Activated naive CD4-positive, alpha-beta T cell treated with anti-CD3 and anti-CD28 coated beads, Interleukin-2, amount 50 U/mL, for 24 hours (primary cell): ENCODE measurements around the gene NOX3.
A peak's percentile ranks its signal among the peaks of the same experiment; 100 is the strongest.

Experiments
- H3K27ac Mint-ChIP-seq: one replicate; pipeline ENCODE4 v1.8.0; 2021; ENCODE audit warnings: mild to moderate bottlenecking, mixed read lengths
- H3K27me3 Mint-ChIP-seq: one replicate; pipeline ENCODE4 v1.8.0; 2021; ENCODE audit warnings: mixed read lengths
- H3K36me3 Mint-ChIP-seq: one replicate; pipeline ENCODE4 v1.8.0; 2021; ENCODE audit warnings: mixed read lengths
- H3K4me1 Mint-ChIP-seq: one replicate; pipeline ENCODE4 v1.8.0; 2021; ENCODE audit warnings: mixed read lengths
- H3K4me3 Mint-ChIP-seq: one replicate; pipeline ENCODE4 v1.8.0; 2021; ENCODE audit warnings: mild to moderate bottlenecking, mixed read lengths
- H3K9me3 Mint-ChIP-seq: one replicate; pipeline ENCODE4 v1.8.0; 2021; ENCODE audit warnings: mixed read lengths

The NOX3 gene

GRCh38 chr6:155424181-155424580 is 31.5 kb downstream of the NOX3 start:
- Mint-ChIP-seq H3K9me3 (no peaks in the 10 kb centered on the region), H3K36me3 (no peaks in the 10 kb centered on the region), H3K27me3 (no peaks in the 10 kb centered on the region), H3K27ac (no peak overlapping the region), H3K4me1 (peaks cover 27% of the 10 kb centered on the region), H3K4me3 (no peak overlapping the region)

- peak overlapping the region; percentile 0 for H3K27ac Mint-ChIP-seq
- H3K36me3 Mint-ChIP-seq = no peaks in the 10 kb centered on the region
- peaks cover 42% of the 10 kb centered on the region for H3K4me1 Mint-ChIP-seq
- no peaks in the 10 kb centered on the region for H3K9me3 Mint-ChIP-seq
- H3K27me3 Mint-ChIP-seq = no peaks in the 10 kb centered on the region
- H3K4me3 Mint-ChIP-seq = no peak overlapping the region
Measured at GRCh38 chr6:155422635-155423034, 33.0 kb downstream of the NOX3 start.

GRCh38 chr6:155420492-155420891 is 35.1 kb downstream of the NOX3 start:
- no peaks in the 10 kb centered on the region for H3K9me3 Mint-ChIP-seq
- peak overlapping the region; percentile 15 for H3K4me3 Mint-ChIP-seq
- no peaks in the 10 kb centered on the region for H3K36me3 Mint-ChIP-seq
- H3K27ac Mint-ChIP-seq = peak overlapping the region; percentile 90
- peaks cover 57% of the 10 kb centered on the region for H3K4me1 Mint-ChIP-seq
- H3K27me3 Mint-ChIP-seq = no peaks in the 10 kb centered on the region

- peak overlapping the region; percentile 99 for H3K27ac Mint-ChIP-seq
- H3K4me3 Mint-ChIP-seq = peak overlapping the region; percentile 74
- peaks cover 51% of the 10 kb centered on the region for H3K4me1 Mint-ChIP-seq
- no peaks in the 10 kb centered on the region for H3K9me3 Mint-ChIP-seq
- no peaks in the 10 kb centered on the region for H3K36me3 Mint-ChIP-seq
- H3K27me3 Mint-ChIP-seq = no peaks in the 10 kb centered on the region
Measured at GRCh38 chr6:155419161-155419560, 36.5 kb downstream of the NOX3 start.

DNA sequence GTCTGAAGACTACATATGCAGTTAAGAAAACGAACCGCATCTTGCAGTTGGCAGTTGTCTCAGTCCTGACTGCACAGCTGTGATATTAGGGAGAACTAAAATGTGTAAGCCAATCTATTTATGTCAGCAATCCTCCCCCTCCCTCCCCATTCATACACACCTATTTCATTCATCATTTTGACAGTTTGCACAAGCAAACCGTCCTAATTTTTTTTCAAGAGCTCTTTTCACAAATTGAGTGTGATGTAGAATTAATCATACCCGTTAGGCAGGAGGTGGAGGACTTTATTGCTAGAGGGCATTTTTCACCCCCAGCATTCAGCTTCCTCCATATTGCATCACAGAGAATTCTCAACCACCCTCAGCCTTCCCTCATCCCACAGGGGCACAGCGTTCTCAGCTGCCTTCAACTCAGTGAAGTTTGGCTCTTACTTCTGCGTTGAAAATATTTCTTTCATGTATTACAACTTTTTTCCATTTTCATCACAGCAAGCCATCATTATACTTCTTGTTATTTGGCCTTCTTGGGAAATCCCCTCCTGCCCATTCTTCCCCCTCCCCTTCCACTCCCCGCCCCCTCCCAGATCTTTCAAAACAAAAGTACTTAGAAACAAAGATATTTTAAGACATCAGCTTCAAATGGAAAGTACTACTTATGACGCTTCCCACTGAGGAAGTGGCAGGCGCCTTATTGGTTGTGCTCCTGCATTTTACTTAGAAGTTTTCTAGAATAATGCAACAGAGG is 37.5 kb downstream of the NOX3 start:
- H3K4me3 Mint-ChIP-seq = peak overlapping the region; percentile 74
- no peaks in the 10 kb centered on the region for H3K36me3 Mint-ChIP-seq
- H3K9me3 Mint-ChIP-seq = peaks cover under 1% of the 10 kb centered on the region
- H3K4me1 Mint-ChIP-seq = peaks cover 48% of the 10 kb centered on the region
- no peaks in the 10 kb centered on the region for H3K27me3 Mint-ChIP-seq
- peak overlapping the region; percentile 99 for H3K27ac Mint-ChIP-seq

DNA sequence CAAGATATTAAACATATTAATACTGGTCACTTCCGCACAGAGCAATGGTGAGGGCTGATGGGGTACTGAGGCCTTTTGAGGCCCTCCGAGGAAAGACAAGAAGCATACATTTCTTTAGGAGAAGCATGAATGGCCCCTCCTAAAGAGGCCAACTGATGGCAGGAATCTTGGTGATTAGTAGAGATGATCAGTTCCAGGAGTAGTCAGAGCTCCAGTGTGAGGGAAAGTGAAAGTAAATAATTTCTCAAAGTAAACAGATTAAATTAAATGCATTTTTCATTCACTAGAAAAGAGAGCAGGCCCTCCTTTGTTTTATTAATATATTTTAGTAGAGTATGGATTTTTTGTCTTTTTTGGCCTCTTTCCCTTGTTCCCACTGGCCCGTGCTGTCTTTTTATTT is 38.2 kb downstream of the NOX3 start:
- Mint-ChIP-seq H3K36me3 (no peaks in the 10 kb centered on the region), H3K4me1 (peaks cover 48% of the 10 kb centered on the region), H3K27ac (peak overlapping the region; percentile 99), H3K9me3 (peaks cover 5% of the 10 kb centered on the region), H3K27me3 (no peaks in the 10 kb centered on the region), H3K4me3 (peak overlapping the region; percentile 74)

- H3K4me1 Mint-ChIP-seq = peaks cover 47% of the 10 kb centered on the region
- no peaks in the 10 kb centered on the region for H3K36me3 Mint-ChIP-seq
- H3K4me3 Mint-ChIP-seq = peak overlapping the region; percentile 15
- peaks cover 5% of the 10 kb centered on the region for H3K9me3 Mint-ChIP-seq
- H3K27ac Mint-ChIP-seq = peak overlapping the region; percentile 59
- no peaks in the 10 kb centered on the region for H3K27me3 Mint-ChIP-seq
Measured at GRCh38 chr6:155415953-155416352, 39.7 kb downstream of the NOX3 start.

DNA sequence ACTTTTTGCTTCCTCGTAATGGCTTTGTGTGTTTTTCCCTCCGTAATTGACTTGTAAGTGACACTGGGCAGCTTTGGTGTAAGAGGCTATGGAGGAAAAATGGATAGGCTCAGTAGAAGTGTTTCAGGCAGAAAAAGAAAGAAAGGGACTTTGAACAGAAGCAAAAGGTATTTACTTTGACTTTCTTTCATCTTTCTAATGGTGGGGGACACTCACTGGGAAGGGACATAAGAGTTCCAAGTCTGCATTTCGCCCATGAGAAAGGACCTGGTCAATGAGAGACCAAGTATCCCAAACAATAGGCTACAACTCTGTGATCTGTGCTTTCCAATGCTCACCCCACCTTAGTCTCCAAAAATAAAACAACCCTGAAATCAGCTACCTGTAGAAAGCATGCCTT is 41.6 kb downstream of the NOX3 start:
- Mint-ChIP-seq H3K36me3 (no peaks in the 10 kb centered on the region), H3K9me3 (peaks cover 5% of the 10 kb centered on the region), H3K4me1 (peaks cover 29% of the 10 kb centered on the region), H3K27ac (no peak overlapping the region), H3K27me3 (no peaks in the 10 kb centered on the region), H3K4me3 (no peak overlapping the region)

GRCh38 chr6:155412335-155412734 is 43.3 kb downstream of the NOX3 start:
- no peaks in the 10 kb centered on the region for H3K36me3 Mint-ChIP-seq
- no peak overlapping the region for H3K27ac Mint-ChIP-seq
- H3K4me1 Mint-ChIP-seq = peaks cover 12% of the 10 kb centered on the region
- H3K27me3 Mint-ChIP-seq = no peaks in the 10 kb centered on the region
- H3K9me3 Mint-ChIP-seq = peaks cover 5% of the 10 kb centered on the region
- no peak overlapping the region for H3K4me3 Mint-ChIP-seq

DNA sequence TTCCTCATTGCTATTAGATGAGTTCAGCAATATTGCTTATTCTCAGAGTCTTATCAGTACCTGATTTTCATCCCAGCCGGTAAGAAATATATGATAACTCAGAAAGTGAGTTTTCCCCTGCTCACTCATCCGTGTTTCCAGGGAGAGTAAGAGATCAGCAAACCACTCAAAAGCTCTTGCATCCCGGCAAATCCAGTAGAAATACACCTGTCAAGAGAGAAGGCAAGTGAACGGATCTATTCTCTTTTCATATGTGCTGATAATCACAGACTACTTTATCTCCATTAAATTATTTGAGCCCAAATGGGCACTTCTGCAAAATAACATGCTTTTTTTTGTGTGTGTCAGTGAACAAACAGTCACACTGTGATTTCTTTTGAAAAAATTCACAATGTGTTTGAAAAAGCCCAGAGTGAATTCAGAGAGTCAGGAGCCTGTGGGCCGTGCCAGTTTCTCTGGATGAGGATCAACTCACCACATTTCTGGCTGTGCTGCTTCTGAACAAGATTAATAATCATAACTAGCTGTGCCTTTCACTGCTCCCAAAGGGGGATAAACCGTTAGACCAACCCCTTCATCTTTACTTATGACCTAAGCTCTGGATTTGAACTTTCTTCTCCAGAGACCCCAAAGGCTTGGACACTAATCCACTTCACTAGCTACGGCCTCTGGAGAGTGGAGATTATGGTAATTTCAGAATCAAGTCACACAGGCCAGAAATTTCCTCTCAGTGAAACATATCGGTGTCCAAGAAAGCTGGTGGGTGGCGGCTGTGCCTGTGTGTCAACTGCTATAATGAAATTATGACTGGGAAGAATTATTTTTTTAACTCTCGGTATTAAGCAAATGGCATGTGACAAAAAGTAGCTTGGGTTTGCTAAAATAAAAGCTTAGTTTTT is 44.2 kb downstream of the NOX3 start:
- H3K4me3 Mint-ChIP-seq = no peak overlapping the region
- H3K36me3 Mint-ChIP-seq = no peaks in the 10 kb centered on the region
- H3K27ac Mint-ChIP-seq = no peak overlapping the region
- no peaks in the 10 kb centered on the region for H3K27me3 Mint-ChIP-seq
- H3K4me1 Mint-ChIP-seq = peaks cover 6% of the 10 kb centered on the region
- peaks cover 5% of the 10 kb centered on the region for H3K9me3 Mint-ChIP-seq

- no peaks in the 10 kb centered on the region for H3K27me3 Mint-ChIP-seq
- no peaks in the 10 kb centered on the region for H3K36me3 Mint-ChIP-seq
- no peaks in the 10 kb centered on the region for H3K4me1 Mint-ChIP-seq
- H3K4me3 Mint-ChIP-seq = no peak overlapping the region
- H3K27ac Mint-ChIP-seq = no peak overlapping the region
- H3K9me3 Mint-ChIP-seq = peaks cover 5% of the 10 kb centered on the region
Measured at GRCh38 chr6:155409391-155409790, 46.2 kb downstream of the NOX3 start.

DNA sequence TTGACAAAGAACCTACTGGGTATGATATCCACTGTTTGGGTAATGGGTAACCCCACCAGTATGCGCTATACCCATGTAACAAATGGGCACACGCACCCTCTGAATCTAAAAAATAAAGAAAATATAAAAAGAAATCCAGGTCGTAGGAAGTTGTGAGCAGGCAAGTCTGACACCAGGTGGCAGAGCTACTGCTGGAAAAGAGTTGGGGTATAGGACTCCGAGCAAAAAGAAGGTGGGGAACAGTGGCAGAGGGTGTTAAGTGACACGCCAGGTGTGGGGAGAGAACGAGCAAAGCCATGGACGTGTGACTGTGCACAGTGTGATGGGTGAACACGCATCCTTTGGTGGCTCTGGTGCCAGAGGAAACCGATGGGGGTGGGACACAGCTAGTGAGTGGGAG is 46.7 kb downstream of the NOX3 start:
- Mint-ChIP-seq H3K4me3 (no peak overlapping the region), H3K4me1 (no peaks in the 10 kb centered on the region), H3K9me3 (peaks cover 5% of the 10 kb centered on the region), H3K36me3 (no peaks in the 10 kb centered on the region), H3K27ac (no peak overlapping the region), H3K27me3 (no peaks in the 10 kb centered on the region)

DNA sequence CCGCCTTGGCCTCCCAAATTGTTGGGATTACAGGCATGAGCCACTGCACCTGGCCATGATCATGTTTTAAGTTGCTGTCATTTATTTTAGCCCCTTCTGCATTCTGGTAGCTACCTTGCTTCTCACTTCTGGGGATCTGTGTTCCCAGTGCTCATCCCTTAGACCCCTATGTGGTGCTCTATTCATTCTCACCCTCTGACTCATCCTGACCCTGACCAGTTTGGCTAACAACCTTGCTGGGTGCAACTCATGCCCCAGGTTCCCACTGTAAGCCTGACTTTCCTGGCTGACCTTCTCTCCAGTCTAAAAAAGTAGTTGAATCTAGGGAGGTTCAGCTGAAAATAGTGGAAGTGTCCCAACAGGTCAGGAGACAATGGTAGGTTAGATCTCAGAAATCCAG is 47.4 kb downstream of the NOX3 start:
- H3K4me3 Mint-ChIP-seq = no peak overlapping the region
- no peaks in the 10 kb centered on the region for H3K4me1 Mint-ChIP-seq
- H3K27me3 Mint-ChIP-seq = no peaks in the 10 kb centered on the region
- no peak overlapping the region for H3K27ac Mint-ChIP-seq
- peaks cover 5% of the 10 kb centered on the region for H3K9me3 Mint-ChIP-seq
- H3K36me3 Mint-ChIP-seq = no peaks in the 10 kb centered on the region

DNA sequence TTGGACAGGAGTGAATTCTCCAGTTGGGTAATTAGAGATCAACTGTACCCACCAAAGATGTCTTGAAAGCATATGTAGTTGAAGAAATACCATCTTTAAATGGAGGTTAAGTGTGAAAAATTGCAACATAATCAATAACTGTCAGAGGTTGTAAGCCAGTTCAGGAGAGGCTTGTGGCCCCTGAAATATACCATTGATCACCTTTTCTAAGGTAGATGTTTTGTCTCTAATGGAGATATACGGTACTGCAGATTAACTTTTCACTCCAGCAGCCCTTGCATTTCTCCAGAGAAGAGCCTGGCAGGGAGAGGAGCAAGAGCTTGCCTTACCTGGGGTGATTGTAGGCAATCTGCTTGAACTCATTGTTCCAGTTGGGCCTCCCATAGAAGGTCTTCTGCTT is 48.8 kb downstream of the NOX3 start:
- Mint-ChIP-seq H3K27me3 (no peaks in the 10 kb centered on the region), H3K4me3 (no peak overlapping the region), H3K27ac (no peak overlapping the region), H3K9me3 (no peaks in the 10 kb centered on the region), H3K36me3 (no peaks in the 10 kb centered on the region), H3K4me1 (no peaks in the 10 kb centered on the region)

DNA sequence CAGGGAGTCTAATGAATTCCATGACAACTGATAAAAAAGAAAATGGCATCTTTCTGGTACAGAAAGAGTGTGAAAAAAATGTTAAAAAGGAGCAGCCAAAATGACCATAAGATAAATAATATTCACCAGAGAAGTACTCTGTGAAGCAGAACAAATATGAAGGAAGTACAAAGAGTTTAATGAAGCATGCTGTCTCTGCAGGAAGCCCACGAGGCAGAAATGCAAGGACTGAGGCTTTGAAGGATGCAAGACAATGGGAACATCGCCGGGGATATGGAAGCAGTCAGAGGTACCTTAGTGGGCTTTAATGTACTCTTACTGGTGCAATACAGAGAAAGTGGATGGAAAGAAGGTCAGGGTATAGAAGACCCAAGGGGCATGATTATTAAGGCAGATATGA is 50.7 kb downstream of the NOX3 start:
- Mint-ChIP-seq H3K9me3 (no peaks in the 10 kb centered on the region), H3K27me3 (no peaks in the 10 kb centered on the region), H3K4me1 (no peaks in the 10 kb centered on the region), H3K4me3 (no peak overlapping the region), H3K36me3 (no peaks in the 10 kb centered on the region), H3K27ac (peak overlapping the region; percentile 25)

- Mint-ChIP-seq H3K27me3 (no peaks in the 10 kb centered on the region), H3K4me3 (no peak overlapping the region), H3K9me3 (no peaks in the 10 kb centered on the region), H3K36me3 (no peaks in the 10 kb centered on the region), H3K4me1 (no peaks in the 10 kb centered on the region), H3K27ac (no peak overlapping the region)
Measured at GRCh38 chr6:155402656-155403304, 52.9 kb downstream of the NOX3 start.
